ENCODE results near the gene NPB.

DNA sequence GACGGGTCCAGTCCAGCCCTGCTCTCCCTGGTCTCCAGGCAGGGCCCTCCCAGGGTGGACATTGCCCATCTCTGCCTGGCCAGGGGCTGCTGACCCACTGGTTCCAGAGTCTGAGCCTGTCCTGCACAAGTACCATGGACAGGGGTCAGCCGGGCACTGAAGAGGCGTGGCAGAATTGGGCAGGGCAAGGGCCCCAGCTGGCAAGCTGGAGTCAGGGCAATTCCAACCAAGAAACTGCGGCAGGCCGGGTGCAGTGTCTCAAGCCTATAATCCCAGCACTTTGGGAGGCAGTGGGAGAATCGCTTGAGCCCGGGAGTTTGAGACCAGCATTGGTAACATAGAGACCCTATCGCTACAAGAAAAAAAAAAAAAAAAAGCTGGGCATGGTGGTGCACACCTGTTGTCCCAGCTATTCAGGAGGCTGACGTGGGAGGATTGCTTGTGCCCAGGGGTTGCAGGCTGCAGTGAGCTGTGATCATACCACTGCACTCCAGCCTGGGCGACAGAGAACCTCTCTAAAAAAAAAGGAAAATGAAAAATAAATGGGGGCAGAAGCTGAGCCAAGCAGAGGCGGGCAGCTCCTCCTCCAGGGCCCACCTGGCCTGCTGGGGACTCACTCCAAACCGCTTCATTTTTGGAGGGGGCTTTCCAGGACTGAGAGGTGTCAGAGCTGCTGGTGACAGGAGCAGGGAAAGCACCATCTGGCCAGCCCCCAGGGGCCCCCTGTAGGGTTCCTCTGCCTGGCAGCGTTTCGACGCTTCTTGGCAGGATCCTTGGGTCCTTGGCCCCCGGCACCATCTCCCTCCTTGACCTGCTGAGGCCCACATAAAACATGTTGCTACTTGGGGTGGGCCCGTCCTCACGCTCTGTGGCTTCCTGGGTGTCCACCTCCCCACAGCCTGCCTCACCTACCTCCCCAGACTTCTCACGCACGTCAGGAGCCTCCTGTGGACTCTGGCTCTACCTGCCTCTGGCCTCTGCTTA, 28.4 kb downstream of the NPB start:
- TF ChIP-seq TAF1 (IDR thresholded peaks at IDR 0.05; ENCODE audit: low read depth): no peak
- no peak for TF ChIP-seq EP300 (IDR thresholded peaks at IDR 0.05; ENCODE audit: borderline replicate concordance)

Data from Ishikawa (cell line).